KMS-11 (cell line): ENCODE data around the gene CAST.

ENCODE experiments used
- H2AFZ ChIP-seq: fragments of 200-600 bp; sonication (generic); 2 replicates; pipeline ENCODE4 v1.6.1; 2016; ENCODE audit warnings: antibody characterized with exemption, mixed run types, low read depth
- H3K27ac ChIP-seq: fragments of 200-600 bp; sonication (generic); 2 replicates; pipeline ENCODE4 v1.6.1; 2016; ENCODE audit warnings: mild to moderate bottlenecking, mixed run types
- H3K27me3 ChIP-seq: fragments of 200-600 bp; sonication (generic); 2 replicates; pipeline ENCODE4 v1.6.1; 2017; ENCODE audit warnings: mild to moderate bottlenecking, low read depth, mixed run types, moderate library complexity; ENCODE audit not compliant: insufficient read depth
- H3K36me3 ChIP-seq: fragments of 200-600 bp; sonication (generic); 2 replicates; pipeline ENCODE4 v1.6.1; 2017; ENCODE audit warnings: mild to moderate bottlenecking, mixed run types; ENCODE audit not compliant: insufficient read depth
- H3K4me1 ChIP-seq: fragments of 200-600 bp; sonication (generic); 2 replicates; pipeline ENCODE4 v1.6.1; 2016; ENCODE audit warnings: mild to moderate bottlenecking, low read depth, mixed run types; ENCODE audit not compliant: poor library complexity, severe bottlenecking
- H3K4me2 ChIP-seq: fragments of 200-600 bp; sonication (generic); 2 replicates; pipeline ENCODE4 v1.7.0; 2016; ENCODE audit warnings: mild to moderate bottlenecking, mixed run types
- H3K4me3 ChIP-seq: fragments of 200-600 bp; sonication (generic); IDR thresholded peaks from 2 replicates; pipeline ENCODE4 v1.6.1; 2017; ENCODE audit warnings: low read depth, low read length, mixed read lengths; ENCODE audit not compliant: insufficient read depth
- H3K79me2 ChIP-seq: fragments of 200-600 bp; sonication (generic); 2 replicates; pipeline ENCODE4 v1.6.1; 2016; ENCODE audit warnings: low read depth, mixed run types; ENCODE audit not compliant: insufficient read depth
- H3K9ac ChIP-seq: fragments of 200-600 bp; sonication (generic); 2 replicates; pipeline ENCODE4 v1.6.1; 2016; ENCODE audit warnings: mild to moderate bottlenecking, mixed run types
- H4K20me1 ChIP-seq: fragments of 200-600 bp; sonication (generic); 2 replicates; pipeline ENCODE4 v1.6.1; 2016; ENCODE audit warnings: mild to moderate bottlenecking, mixed run types; ENCODE audit not compliant: insufficient read depth
- CTCF ChIP-seq: fragments of 200-600 bp; sonication (generic); conservative IDR thresholded peaks from 2 replicates; pipeline ENCODE4 v1.6.1; 2017; ENCODE audit warnings: low read depth, mild to moderate bottlenecking, antibody characterized with exemption, low read length, moderate library complexity, mixed read lengths

CAST gene

GRCh38 chr5:96651047-96651446, 11.1 kb upstream of the CAST start:
- Histone ChIP-seq H4K20me1 (no peaks in the 10 kb centered on the region), H3K4me3 (no peak overlapping the region), H2AFZ (no peak overlapping the region), H3K79me2 (no peaks in the 10 kb centered on the region), H3K27ac (no peak overlapping the region), H3K4me2 (no peak overlapping the region), H3K36me3 (no peaks in the 10 kb centered on the region), H3K9ac (no peak overlapping the region), H3K4me1 (peaks cover 48% of the 10 kb centered on the region), H3K27me3 (no peaks in the 10 kb centered on the region)
- no peak for TF ChIP-seq CTCF

- no peak overlapping the region for H3K4me2 ChIP-seq
- H3K4me1 ChIP-seq = peaks cover 60% of the 10 kb centered on the region
- no peaks in the 10 kb centered on the region for H3K79me2 ChIP-seq
- H3K9ac ChIP-seq = no peak overlapping the region
- no peaks in the 10 kb centered on the region for H3K27me3 ChIP-seq
- no peak; the same call in 1 of the 2 replicates for TF ChIP-seq CTCF
- H4K20me1 ChIP-seq = no peaks in the 10 kb centered on the region
- no peak overlapping the region for H3K4me3 ChIP-seq
- no peaks in the 10 kb centered on the region for H3K36me3 ChIP-seq
- no peak overlapping the region for H3K27ac ChIP-seq
- no peak overlapping the region for H2AFZ ChIP-seq
Measured at GRCh38 chr5:96651948-96652753, 10.0 kb upstream of the CAST start.

DNA sequence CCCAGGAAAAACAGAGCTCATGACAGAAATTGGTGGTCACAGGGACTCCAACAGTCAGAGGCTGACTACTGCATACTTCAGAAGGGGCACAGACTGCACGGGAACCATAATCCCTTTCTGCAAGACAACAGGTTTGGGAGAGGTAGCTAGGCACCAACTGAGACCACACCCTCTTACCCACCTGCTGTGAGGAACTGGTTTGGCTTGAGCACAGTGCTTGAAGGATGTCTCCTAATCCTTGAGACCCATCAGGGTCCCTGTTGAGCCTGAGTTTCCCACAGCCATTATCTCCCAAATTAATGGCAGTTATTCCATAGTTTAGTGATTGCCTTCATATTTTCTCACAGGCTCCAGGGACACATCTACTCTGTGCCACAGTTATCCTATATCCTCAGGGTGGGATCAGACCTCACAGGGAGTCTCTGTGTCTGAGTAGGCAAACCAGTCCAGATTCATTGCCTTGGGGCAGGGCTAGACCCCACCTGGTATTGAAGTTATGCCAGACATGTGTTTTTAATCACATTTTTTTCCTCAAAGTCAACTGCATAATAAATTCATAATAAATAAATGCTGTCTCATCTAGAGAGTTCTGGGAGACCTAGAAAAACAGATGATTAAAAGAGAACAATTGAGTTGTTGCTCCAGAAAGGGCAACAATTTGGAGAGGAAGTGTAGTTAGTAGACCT, 9.3 kb upstream of the CAST start:
- TF ChIP-seq CTCF = no peak
- H3K4me1 ChIP-seq = peaks cover 63% of the 10 kb centered on the region
- H3K9ac ChIP-seq = no peak overlapping the region
- H2AFZ ChIP-seq = no peak overlapping the region
- H3K4me3 ChIP-seq = no peak overlapping the region
- H4K20me1 ChIP-seq = no peaks in the 10 kb centered on the region
- no peak overlapping the region for H3K4me2 ChIP-seq
- no peaks in the 10 kb centered on the region for H3K27me3 ChIP-seq
- H3K79me2 ChIP-seq = no peaks in the 10 kb centered on the region
- no peak overlapping the region for H3K27ac ChIP-seq
- no peaks in the 10 kb centered on the region for H3K36me3 ChIP-seq

GRCh38 chr5:96654209-96654608, 8.0 kb upstream of the CAST start:
- no peaks in the 10 kb centered on the region for H3K27me3 ChIP-seq
- no peak overlapping the region for H3K4me3 ChIP-seq
- H4K20me1 ChIP-seq = no peaks in the 10 kb centered on the region
- H2AFZ ChIP-seq = no peak overlapping the region
- no peak overlapping the region for H3K27ac ChIP-seq
- H3K79me2 ChIP-seq = no peaks in the 10 kb centered on the region
- H3K4me2 ChIP-seq = peak overlapping the region; percentile 12; the same call in 1 of the 2 replicates
- no peaks in the 10 kb centered on the region for H3K36me3 ChIP-seq
- TF ChIP-seq CTCF = no peak
- peaks cover 70% of the 10 kb centered on the region for H3K4me1 ChIP-seq
- H3K9ac ChIP-seq = no peak overlapping the region
